HG03439 (cell line): ENCODE data around the gene PPP6R3.
"Not testable (repeated sequence)": the region's sequence is repeated elsewhere in the genome, so short reads cannot be mapped to it uniquely, and the experiment has no call there.

Source experiments
- ATAC-seq: cut with Tn5 transposase; IDR thresholded peaks from one replicate; pipeline ENCODE4 v1.9.1; 2021; ENCODE audit warnings: mild to moderate bottlenecking, moderate library complexity; ENCODE audit not compliant: unreplicated experiment

The PPP6R3 gene

DNA sequence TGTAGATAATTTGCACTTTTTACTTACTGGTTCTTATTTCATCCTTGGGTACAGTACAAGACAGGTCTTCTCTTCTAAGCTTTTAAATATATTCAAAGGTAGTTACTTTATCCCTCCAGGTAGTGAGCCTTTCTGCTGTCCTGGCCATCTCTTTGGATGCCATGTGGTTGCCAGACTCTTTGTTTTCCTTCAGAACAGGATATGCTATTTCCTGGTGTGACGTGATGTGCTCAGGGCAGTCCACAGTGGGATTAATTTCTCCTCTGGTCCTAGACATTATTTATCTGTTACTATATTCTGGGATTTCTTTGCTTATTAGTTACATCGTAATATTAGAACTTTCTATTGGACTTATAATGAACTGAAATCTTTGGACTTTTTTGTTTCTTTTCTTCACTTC is 63.7 kb downstream of the PPP6R3 start:
- no peak for ATAC-seq

DNA sequence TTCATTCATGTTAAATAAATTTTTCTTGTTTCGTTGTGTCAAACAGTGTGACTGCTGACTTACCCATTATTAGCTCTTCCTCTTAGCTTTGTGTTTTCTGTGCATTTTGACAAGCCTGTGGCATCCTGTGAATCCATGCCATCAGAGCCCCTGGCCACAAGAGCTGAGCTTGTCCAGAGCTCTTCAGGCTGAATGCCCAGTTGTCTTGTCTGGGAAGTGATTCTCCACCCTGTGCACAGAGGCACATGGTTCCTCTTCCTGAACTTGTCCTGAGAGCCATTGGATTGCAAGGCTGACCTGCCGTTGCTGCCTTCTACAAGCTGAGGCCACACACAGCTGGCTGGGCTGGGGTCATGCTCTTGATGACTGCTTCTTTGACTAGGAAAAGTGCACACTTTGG is 64.1 kb downstream of the PPP6R3 start:
- no peak for ATAC-seq

DNA sequence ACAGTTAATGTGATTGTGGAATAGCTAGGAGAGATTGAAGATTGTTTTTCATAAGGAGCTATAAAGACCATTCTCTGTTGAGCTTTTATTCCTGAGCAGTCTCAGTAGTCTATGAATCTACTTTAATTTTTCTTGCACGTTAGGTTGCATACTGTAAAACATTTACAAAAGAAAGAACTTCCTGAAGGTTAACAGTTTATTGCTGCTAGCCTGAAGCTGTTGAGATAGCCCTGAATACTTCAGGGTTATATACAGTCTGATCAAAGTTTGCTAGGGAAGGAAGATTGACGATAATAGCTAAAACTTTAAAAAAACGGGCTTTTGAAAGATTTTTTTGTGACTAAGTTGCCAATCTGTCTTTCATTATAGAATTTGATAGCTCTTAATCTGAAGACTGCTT is 64.8 kb downstream of the PPP6R3 start:
- no peak for ATAC-seq

DNA sequence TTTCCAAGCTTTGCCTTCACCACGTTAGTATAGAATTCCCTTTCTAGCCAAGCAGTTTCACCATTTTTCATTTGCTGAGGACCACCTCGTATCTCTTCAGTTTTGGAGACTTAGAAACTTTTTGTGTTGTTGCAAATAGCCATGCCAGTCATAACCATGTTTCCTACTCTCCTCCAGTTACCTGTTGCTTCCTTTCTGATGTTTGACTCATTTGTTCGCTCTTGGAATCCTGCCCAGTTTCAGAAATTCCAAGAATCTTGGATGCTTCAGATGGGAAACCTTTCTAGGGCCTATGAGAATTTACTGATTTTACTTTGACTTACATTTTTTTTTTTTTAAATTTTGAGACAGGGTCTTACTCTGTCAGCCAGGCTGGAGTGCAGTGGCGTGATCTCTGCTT is 65.4 kb downstream of the PPP6R3 start:
- ATAC-seq, result no peak

DNA sequence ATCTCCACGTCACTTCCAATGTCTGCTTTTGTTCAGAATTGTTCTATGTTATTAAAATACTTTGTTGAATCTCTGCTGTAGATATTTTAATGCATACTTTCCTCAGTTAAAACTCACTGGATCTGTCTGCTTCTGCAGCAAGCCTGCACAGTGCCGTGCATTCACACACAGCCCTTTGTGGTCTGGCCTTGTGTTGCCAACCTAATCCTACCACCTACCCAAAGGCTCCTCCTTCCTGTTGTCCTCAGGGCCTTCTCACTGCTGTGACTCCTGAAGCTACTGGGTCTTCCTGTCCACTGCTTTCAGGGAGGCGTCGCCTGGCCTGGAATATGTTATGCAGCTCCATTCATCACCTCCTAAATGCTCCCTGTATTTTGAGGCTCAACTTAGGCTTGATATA is 67.0 kb downstream of the PPP6R3 start:
- ATAC-seq, result no peak

DNA sequence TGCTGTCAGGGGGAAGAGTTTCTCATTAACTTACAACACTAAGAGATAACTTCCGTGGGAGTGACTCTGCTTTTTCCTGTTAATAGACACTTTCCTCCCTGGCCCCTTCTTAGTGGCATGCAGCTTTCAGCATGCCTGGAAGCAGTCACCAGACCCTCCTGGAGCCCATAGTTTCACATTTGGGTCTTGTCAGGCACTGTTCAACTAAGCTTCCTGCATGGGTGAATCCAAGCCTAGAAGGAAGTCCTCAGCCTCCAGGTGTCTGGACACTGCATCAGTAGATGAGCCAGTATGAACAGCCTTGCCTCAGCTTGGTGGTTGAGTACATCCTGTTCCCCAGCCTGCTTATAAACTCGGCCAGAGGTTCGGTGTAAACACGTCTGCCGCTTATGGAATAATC is 68.1 kb downstream of the PPP6R3 start:
- no peak for ATAC-seq

DNA sequence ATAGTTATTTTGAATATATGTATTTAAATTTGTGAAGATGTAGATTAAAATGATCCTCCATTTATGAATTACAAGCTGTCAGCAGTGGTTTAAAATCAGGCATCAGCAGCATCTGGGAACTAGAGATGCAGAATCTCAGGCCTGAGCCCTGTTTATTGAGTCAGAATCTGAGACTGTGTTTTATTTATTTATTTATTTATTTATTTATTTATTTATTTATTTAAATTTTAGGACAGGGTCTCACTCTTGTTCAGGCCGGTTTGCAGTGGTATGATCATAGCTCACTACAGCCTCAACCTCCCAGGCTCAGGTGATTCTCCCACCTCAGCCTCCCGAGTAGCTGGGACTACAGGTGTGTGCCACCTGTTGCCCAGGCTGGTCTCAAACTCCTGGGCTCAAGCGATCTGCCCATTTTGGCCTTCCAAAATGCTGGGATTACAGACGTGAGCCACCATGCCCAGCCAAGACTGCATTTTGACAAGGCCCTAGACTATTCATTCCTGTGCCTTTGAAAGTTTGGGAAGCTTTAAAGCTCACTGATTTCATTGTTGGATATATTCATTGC is 70.7 kb downstream of the PPP6R3 start:
- no peak for ATAC-seq

DNA sequence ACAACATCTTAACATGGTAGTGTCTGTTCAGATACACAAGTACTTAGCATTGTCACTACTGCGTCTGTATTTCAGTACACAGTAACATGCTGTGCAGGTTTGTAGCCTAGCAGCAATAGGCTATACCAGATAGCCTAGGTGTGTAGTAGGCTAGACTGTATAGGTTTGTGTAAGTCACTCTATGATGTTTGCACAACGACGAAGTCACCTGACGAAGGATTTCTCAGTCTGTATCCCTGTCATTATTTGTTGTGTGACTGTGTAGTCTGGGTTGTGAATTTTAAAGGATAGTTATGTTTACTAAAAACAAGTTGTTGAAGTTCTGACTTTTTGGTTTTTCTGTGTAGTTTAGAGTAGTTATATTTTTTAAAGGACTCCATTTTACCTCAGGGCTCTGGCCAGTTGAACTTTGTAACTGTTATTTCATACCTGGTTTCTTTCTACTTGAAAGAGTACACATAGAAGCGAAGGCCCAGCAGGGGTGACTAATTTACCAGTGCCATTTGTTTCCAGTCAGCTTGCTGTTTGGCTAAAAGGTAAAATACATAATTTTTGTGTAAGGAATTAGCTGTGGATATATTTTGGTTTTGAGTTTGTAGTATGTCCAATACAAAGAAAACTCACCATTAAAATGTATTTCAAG is 72.3 kb downstream of the PPP6R3 start:
- ATAC-seq, result no peak

DNA sequence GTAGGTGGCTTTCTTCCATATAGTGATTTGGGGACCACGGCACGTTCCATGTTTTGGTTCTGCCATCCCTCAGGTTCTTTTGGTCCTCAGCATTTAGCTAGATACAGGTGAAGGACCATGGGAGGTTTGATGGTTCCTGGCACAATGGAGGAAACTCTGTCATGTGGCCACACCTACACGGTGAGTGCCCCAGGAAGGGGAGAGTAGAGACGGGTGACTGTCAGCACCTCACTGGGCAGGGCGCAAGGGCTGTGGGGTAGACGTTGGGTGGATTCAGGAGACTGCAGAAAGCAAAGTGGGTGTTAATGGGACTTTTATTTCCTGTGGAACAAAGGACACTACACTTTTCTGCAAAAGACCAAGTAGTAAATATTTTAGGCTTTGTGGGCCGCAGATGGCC is 73.4 kb downstream of the PPP6R3 start:
- no peak for ATAC-seq

DNA sequence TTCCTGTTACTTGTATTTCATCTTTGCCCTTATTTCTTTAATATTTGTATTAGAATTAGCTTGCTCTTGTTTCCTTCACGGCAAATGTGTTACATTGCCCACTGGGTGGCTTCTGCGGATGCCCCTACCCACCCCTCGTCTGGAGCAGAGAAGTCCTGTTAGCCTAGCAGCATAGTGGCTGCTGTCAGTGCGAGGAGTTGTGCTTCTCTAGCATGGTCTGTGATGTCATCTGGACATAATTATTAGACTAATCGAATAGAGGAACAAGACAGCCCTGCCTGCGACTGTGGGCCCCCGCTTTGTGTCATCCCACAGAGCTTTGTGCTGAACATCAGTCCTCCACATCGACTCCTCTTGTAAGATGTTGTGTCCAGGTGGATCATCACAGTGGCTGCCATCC is 74.5 kb downstream of the PPP6R3 start:
- ATAC-seq, result no peak

DNA sequence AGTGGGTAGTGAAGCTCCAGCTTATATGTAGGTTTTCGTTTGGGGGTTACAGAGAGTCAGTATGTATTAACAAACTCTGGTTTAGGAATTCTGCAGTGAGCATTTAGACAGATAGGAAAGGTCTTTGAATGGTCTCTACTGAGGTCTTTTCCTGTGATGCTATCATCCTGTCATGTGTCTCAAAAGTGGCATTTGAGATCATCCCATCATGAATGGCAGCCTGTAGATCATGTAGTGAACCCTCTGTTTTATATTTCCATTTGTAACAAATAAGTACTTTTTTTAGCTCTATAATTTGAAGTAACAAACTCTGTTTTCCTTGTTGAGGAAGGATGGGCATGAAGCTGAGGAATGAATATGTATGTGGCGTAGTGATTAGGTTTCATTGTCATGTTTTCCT is 76.2 kb downstream of the PPP6R3 start:
- no peak for ATAC-seq

DNA sequence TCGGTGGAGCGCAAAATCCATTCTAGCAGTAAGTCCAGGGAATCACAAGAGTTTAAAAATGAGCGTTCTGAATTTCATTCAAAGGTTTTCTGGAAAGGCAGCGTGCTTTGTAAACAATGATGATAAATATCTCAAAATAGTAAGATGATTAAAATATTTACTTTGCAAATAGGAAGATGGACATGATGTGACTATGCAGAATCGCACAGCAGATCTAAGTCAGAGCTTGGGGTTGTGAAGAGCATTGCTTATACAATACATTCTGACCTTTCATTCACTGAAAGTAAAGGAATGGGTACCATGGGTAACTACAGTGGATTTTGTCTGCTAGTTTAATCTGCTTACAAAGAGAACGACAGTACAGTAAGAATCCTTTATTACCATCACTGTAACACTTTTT is 77.5 kb downstream of the PPP6R3 start:
- no peak for ATAC-seq

DNA sequence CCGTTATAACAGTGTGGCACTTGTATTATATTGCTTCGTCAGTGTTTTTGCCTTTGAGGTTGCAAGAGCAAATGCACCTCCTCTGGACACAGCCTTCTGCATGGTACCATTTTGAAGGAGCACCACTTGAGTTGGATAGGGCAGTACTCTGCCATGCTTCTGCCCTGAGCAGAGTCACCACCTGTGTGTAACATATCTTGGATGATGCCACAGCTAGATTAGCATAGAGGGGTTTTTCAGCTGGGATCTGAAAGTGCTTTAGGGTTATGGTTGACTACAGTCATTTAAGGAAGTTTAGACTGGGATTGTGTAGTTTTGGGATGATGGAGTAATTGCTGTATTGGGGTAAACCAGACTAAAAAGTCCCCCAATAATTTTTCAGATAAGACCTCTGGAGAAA is 78.8 kb downstream of the PPP6R3 start:
- ATAC-seq, result no peak

DNA sequence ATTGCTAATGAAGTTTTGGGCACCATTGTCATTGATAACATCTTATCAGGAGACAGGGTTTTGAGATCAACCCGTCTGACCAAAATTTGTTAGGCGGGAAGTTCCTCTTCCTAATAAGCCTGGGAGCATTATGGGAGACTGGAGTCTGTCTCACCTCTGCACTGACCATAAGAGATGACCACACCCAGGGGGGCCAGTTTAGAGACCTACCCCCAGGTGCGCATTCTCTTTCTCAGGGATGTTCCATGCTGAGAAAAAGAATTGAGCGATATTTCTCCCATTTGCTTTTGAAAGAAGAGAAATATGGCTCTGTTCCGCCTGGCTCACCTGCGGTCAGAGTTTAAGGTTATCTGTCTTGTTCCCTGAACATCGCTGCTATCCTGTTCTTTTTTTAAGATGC is 80.0 kb downstream of the PPP6R3 start:
- ATAC-seq, result not testable (repeated sequence)

DNA sequence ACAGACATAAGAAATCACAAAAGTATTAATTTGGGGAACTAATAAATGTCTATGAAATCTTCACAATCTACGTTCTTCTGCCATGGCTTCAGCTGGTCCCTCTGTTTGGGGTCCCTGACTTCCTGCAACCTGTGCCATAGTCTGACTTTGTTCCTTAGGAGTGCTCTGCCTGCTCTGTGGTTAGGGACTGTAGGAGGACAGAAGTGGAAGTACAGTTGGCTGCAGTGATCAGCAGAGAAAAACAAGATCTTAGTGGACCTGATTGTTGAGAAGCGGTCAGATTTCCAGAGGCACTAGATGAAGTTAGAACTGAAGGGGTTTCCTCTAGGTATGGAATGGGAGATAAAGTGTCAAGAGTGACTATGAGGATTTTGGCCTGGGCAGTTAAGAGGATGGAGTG is 80.6 kb downstream of the PPP6R3 start:
- ATAC-seq, result no peak

DNA sequence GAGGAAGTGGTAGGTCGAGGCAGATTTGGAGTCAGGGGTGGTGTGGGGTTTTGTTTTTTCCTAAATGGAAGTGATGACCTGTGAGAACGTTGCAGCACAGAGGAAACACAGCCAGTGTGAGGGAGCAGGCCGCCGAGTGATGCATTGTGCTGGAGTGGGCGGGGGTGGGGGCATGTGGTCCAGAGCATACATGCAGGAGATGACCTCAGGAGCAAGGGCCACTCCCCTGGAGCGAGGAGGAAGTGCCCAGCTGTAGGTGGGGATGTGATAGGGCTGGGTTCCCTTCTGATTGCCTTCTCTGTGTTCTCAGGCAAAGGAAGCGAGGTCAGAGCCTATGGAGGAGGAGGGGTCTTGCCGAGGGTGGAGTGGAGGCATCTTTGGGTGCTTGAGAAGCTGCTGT is 81.4 kb downstream of the PPP6R3 start:
- no peak for ATAC-seq

DNA sequence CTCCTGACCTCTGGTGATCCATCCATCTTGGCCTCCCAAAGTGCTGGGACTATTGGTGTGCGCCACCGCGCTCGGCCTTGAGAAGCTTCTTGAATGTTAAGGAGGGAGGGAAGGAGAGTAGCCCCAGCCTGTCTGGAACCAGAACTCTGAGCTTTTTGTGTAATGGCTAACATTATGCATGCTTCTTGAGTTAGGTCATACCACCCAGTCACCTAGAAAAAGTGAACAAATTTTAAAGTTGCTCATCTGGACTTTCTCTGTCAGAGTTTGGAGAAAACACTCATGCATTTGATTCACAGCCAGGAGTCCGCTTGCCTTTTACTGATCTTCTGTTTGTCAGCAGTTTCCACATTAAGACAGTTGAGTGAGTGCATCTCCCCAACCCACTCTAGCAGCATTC is 82.1 kb downstream of the PPP6R3 start:
- no peak for ATAC-seq

DNA sequence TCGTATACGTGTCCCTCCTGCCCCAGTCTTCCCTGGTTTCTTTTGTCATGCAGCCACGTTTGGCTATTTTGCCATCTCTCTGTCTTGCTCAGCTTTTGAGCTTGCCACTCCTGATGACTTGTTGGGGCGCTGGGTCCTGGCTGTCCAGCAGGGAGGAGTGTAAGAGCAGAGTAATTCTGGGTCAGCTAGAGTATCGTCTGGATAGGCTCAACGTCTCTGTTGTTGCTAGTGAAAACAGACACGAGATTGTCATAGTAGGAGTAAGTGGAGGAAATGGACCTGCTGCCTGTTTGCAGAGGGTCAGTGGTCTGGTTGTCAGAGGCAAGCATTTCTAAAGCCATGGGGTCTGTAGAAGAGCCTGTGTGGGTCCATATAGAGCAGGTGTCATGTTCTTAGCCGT is 83.0 kb downstream of the PPP6R3 start:
- no peak for ATAC-seq

DNA sequence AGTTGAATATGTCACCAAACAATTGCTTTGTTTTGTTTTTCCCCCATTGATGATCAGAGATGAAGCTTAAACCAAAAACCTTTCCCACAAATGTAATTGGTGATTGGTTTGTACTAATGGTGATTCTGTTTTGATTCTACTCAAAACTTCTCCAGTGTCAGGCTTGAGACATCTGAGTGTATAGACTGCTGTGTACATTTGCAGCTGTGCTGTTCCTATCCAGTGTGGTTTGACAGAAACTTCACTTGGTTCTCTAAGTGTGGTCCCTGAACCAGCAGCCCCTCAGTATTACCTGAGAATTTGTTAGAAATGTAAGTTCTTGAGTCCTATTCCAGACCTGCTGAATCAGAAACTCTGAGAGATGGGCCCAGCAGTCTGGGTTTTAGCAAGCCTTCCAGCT is 84.8 kb downstream of the PPP6R3 start:
- ATAC-seq, result no peak

DNA sequence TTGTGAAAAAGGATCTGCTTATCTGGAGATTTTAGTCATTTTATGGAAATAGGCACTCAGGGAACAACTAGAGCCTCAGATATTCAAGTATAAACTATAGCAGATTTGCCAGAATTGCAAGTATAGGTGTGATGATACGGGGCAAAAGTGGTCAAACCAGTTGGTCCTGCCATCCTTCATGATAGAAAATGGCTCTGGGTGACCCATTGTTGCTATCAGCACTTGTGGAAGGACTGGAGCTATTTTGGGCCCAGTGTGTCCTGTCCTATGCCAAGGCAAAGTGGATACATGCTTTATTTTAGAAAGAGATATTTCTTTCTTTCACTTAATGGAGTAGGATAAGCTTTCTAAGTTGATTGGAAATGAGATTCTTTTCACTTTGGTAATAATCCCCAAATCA is 85.2 kb downstream of the PPP6R3 start:
- ATAC-seq, result no peak

DNA sequence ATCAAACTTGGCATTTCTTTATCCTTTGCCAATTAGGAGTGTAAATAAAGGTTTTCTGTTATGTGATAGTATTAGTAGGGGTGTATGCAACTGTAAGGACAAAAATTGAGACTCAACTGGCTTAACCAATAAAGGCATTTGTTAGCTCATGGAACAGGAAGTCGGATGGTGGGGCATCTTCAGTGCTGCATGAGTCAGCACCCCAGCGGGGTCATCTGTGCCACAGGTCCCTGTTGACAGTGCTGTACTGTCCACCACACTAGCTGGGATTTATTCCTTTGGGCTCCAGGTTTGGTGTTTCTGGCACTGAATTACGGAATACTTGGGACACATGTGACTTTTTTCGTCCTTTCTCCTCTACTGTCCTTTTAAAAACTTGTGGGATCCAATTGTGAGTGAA is 86.0 kb downstream of the PPP6R3 start:
- no peak for ATAC-seq

DNA sequence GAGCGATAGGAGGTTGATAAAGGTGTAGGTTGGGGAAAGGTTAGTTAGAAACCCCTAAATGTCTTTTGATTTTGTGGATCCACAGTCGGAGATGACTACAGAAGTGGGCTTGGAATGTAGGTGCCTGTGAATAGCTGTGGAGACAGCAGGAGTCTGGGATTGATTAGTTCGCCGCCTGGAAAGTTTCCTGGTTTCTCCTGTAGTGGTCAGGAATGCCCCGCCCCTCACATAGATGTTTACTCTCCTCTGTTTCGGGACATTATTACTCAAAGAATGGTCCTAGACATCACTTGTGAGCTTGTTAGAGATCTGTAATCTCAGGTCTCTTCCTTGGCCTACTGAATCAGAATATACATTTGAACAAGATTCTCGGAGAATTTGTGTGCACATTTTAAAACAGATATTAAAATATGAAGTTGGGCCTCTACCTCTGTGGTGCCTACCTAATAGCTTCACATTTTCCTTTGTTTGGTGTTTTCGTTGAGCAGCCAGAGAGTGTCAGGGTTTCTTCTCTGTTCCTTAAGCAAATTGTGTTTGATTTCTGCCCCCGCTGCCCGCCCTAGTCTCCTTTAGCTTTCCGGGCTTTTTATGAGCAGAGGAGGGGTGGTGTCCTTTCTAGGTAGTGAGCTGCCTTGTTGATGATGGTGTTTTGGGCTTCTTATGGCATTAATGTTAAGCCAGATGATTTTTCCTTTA is 89.4 kb downstream of the PPP6R3 start:
- ATAC-seq, result no peak

DNA sequence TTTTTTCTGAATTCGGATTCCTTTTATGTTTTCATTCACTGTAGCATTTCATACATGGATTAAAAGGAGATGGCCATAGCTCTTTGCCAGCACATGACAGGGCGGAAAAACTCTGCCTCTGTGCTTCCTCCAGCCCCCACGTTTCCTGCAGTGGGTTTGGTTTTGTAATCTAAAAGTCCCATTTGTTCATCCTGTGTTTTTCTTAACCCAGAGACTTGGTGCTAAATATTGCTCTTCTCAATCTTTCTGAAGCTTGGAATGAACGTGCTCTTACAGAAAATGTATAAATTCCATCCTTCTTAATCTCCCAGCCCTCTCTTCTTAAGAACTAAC is 89.9 kb downstream of the PPP6R3 start:
- no peak for ATAC-seq
